Epithelial cell of umbilical artery (primary cell): ENCODE measurements around the gene CDKN2AIP. TPM values are rescaled to one million over a fixed set of nuclear protein-coding genes. Genes with fewer than 3 reads are reported as not detected.

Experiments used
- total RNA-seq: library from RNA; depleted of rRNA; stranded (reverse); fragments of >200 nt; gene quantifications from 2 replicates; pipeline ENCODE4 v1.2.3, GENCODE V29; 2014

Gene CDKN2AIP
- 15.9 and 23.7 TPM in 2 replicates for total RNA-seq

GRCh38 chr4:183444214-183445096 lies at the start of gene CDKN2AIP:
TSS of gene CDKN2AIP (plus strand) at chr4:183444636. CDS start at chr4:183444798, 162 bp downstream.

Other genes starting within 250 kb of the CDKN2AIP start
- gene CLDN22, start 124.4 kb upstream of the CDKN2AIP start, total RNA-seq, result not detected in 2 replicates
- not detected in 2 replicates for gene CLDN24, start 122.2 kb upstream of the CDKN2AIP start, total RNA-seq
- gene ING2, start 60.4 kb downstream of the CDKN2AIP start, total RNA-seq, result 7.9 and 8.4 TPM in 2 replicates
- gene RWDD4, start 214.5 kb downstream of the CDKN2AIP start, total RNA-seq, result 20.5 and 24.3 TPM in 2 replicates
- gene TRAPPC11, start 214.7 kb downstream of the CDKN2AIP start, total RNA-seq, result 31.2 and 35.4 TPM in 2 replicates